Muscle of arm (tissue), 12 donors: ENCODE measurements around the gene RNF182. TPM values are rescaled to one million over a fixed set of nuclear protein-coding genes. Genes with fewer than 3 reads are reported as not detected.

Source experiments
- polyA plus RNA-seq, 12 donors: library from polyadenylated mRNA; unstranded; fragments of 120-200 nt; gene quantifications; one replicate each; pipeline ENCODE4 v1.2.1, GENCODE V29; 2013; ENCODE audit not compliant: insufficient read length in 12 of 12

The RNF182 gene
- polyA plus RNA-seq, 12 donors: 0.67 to 3.7 (median 1.5) TPM; not detected in 2

Other genes starting within 250 kb of the RNF182 start
- gene RANBP9, start 213.1 kb upstream of the RNF182 start, polyA plus RNA-seq: 10 to 100 TPM in 11 of 12 donors, not detected in 1; 17.7 to 53.9 (median 34.5) TPM
- 10 to 100 TPM in 11 of 12 donors, not detected in 1; 14.5 to 47.2 (median 34.2) TPM for gene MCUR1, start 110.4 kb upstream of the RNF182 start, polyA plus RNA-seq
- gene CD83, start 192.8 kb downstream of the RNF182 start, polyA plus RNA-seq: 10 to 100 TPM in 8 of 12 donors, 1 to 10 TPM in 3, not detected in 1; 8.4 to 18.2 (median 11.6) TPM